Esophagus squamous epithelium (tissue), 4 donors: Measurements from ENCODE around the gene ASB8.

ENCODE experiments used
- POLR2A ChIP-seq, 4 donors: fragments of 450-650 bp; IDR thresholded peaks; one replicate each; pipeline ENCODE4 v1.6.1; 2017; ENCODE audit warnings: antibody characterized with exemption in 4 of 4, mild to moderate bottlenecking in 4 of 4, moderate library complexity in 3 of 4
- TF ChIP-seq, protein P1 (sequence below), 6 experiments: fragments of 450-650 bp in 4 of 6; fragments of 200-600 bp in 2 of 6; sonication (generic) in 2 of 6; IDR thresholded peaks; one replicate each; pipeline ENCODE4 v1.5.1; 2016 to 2019; ENCODE audit warnings: antibody characterized with exemption in 6 of 6, mild to moderate bottlenecking in 4 of 6, moderate library complexity in 4 of 6

DNA sequence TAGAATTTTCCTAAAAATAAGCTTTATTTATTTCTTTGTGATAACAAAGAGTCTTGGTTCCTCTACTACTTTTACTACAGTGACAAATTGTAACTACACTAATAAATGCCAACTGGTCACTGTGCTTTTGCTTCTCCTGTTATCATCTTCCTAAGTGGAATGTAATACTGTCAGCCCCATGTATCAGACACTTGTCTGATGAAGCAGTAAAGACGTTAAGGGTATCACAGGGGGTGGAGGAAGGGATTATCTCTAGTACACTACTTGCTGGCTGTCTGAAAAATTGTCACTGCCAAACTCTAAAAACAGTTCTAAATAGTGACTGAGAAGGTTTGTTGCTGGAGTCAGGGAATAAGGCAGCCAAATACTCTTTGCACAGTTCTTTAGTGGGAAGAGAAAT is 11.3 kb downstream of the ASB8 start:
- TF ChIP-seq, protein P1, sequence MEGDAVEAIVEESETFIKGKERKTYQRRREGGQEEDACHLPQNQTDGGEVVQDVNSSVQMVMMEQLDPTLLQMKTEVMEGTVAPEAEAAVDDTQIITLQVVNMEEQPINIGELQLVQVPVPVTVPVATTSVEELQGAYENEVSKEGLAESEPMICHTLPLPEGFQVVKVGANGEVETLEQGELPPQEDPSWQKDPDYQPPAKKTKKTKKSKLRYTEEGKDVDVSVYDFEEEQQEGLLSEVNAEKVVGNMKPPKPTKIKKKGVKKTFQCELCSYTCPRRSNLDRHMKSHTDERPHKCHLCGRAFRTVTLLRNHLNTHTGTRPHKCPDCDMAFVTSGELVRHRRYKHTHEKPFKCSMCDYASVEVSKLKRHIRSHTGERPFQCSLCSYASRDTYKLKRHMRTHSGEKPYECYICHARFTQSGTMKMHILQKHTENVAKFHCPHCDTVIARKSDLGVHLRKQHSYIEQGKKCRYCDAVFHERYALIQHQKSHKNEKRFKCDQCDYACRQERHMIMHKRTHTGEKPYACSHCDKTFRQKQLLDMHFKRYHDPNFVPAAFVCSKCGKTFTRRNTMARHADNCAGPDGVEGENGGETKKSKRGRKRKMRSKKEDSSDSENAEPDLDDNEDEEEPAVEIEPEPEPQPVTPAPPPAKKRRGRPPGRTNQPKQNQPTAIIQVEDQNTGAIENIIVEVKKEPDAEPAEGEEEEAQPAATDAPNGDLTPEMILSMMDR (IDR thresholded peaks at IDR 0.05) = no peak
- TF ChIP-seq POLR2A (IDR thresholded peaks at IDR 0.05) = no peak
